ENCODE measurements around the gene KRT33A. TPM values are rescaled to one million over a fixed set of nuclear protein-coding genes. Genes with fewer than 3 reads are reported as not detected.

Gene KRT33A
- total RNA-seq, 2 experiments from 2014 or later: not detected

DNA sequence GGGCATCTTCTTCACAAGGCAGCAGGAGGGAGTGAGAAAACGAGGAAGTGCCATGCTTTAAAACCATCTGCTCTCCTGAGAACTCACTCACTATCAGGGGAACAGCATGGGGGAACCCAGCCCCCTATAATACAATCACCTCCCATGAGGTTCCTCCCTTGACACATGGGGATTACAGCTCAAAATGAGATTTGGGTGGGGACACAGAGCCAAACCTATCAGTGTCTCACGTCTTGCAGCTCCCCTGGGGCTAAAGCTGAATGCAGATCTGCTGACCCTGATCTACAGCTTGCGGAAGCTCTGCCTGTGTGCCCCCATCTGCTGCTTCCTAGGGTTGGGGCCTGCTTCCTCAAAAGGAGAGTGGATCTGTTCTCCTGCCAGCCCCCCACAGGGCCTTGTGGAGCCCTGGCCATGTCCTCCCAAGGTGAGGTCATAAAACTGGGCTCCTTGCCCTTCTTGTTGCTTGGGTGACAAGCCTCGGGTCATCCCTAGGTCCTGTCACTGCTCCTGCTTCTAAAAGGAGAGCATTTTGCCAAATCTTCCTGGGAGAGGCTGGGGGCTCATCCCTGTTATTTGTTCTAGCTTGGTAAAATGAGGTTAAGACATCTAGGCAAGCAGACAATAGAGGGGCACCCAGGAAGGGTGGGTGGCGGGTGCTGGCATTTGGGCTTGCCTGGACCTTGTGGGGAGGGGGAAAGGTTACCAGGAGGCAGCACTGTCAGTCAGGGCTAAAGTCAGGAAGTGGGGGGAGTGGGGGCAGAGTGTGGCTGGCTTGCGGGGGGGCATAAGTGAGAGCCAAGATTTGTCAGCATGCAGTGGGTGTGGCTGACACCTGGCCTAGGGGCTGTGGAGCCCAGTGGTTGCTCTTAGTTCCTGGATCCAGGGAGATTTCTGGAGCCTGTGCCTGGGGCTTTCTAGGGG, 16.0 kb downstream of the KRT33A start:
- Mint-ChIP-seq H3K27me3 (ENCODE audit: low read depth) (no peaks in the 10 kb centered on the region), H3K9me3 (no peaks in the 10 kb centered on the region), H3K4me3 (no peak overlapping the region), H3K27ac (no peak overlapping the region), H3K4me1 (ENCODE audit: low read depth) (peaks cover 56% of the 10 kb centered on the region), H3K36me3 (ENCODE audit: low read depth) (no peaks in the 10 kb centered on the region)
- peak; percentile 32 for DNase-seq
- intact Hi-C loops (cut with micrococcal nuclease): loop anchor here (5.0 kb wide), 1 partner anchor 163 kb away; no protein-coding TSS in a partner anchor
- CTCF ChIA-PET: interaction anchor here (1.0 to 2.1 kb wide), 2 partner anchors 12 to 20 kb away, joined by 3 to 8 read pairs; no protein-coding TSS in a partner anchor

DNA sequence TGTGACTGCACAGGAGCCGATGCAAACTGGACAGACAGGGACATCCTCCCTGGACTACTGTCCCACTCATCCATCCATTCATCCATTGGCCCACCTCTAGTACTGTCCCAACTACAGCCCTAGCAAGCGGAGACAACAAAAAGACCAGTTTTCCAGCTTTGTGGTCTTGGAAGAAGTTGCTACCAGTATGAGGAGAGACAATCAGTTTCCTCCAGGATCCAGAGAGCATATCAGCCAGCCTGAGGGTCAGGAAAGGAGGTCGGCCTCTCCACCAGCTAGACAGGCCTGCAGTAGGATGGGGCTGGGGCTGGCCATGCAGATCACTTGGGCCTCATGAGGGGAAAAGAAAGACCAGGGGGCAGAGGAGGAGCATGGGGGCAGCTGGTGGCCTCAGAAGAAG, 16.8 kb downstream of the KRT33A start:
- no peaks in the 10 kb centered on the region for H3K9me3 Mint-ChIP-seq
- H3K4me1 Mint-ChIP-seq (ENCODE audit: low read depth): peaks cover 48% of the 10 kb centered on the region
- DNase-seq: no peak
- no peak overlapping the region for H3K27ac Mint-ChIP-seq
- no peaks in the 10 kb centered on the region for H3K36me3 Mint-ChIP-seq (ENCODE audit: low read depth)
- intact Hi-C loops (cut with micrococcal nuclease): no loop called here
- CTCF ChIA-PET: interaction anchor here (1.0 to 2.1 kb wide), 2 partner anchors 11 to 21 kb away, joined by 3 to 8 read pairs; no protein-coding TSS in a partner anchor
- no peak overlapping the region for H3K4me3 Mint-ChIP-seq
- no peaks in the 10 kb centered on the region for H3K27me3 Mint-ChIP-seq (ENCODE audit: low read depth)

DNA sequence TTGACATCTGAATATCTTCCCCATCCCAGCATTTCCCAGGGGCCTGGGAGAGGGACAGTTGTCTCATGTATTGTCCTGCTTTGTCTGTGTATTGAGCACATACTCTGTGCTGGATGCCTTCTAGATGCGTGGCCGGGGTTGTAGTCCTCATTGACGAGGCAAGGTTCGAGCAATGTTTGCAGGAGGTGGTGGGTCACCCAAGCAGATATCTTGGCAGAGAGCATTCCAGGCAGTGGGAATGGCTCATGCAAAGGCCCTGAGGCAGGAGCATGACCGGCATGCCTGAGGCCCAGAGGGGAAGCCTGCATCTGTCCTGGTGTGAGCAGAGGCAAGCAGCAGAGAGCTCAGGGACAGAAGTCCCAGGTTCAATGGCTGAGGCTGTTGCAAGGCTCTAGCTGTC, 17.5 kb downstream of the KRT33A start:
- CTCF ChIA-PET: interaction anchor here (2.1 kb wide), 1 partner anchor 10 kb away, joined by 8 read pairs; no protein-coding TSS in a partner anchor
- intact Hi-C loops (cut with micrococcal nuclease): no loop called here
- Mint-ChIP-seq H3K9me3 (no peaks in the 10 kb centered on the region), H3K27me3 (ENCODE audit: low read depth) (no peaks in the 10 kb centered on the region), H3K4me1 (ENCODE audit: low read depth) (peaks cover 44% of the 10 kb centered on the region), H3K4me3 (no peak overlapping the region), H3K27ac (no peak overlapping the region), H3K36me3 (ENCODE audit: low read depth) (no peaks in the 10 kb centered on the region)
- DNase-seq: no peak

DNA sequence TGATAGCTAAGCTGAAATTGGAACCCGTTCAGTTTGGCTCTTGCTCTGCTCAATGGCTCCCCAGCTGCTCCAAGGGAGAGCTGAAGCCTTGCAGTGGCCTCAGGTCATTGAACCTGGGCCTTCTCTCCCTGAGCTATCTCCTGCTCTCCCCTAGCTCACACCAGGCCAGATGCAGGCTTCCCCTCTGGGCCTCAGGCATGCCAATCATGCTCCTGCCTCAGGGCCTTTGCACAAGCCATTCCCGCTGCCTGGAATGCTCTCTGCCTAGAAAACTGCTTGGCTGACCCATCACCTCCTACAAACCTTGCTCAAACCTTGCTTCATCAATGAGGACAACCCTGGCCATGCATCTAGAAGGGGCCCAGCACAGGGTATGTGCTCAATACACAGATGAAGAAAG, 18.4 kb downstream of the KRT33A start:
- H3K4me1 Mint-ChIP-seq (ENCODE audit: low read depth): peaks cover 40% of the 10 kb centered on the region
- H3K9me3 Mint-ChIP-seq: no peaks in the 10 kb centered on the region
- no peak overlapping the region for H3K27ac Mint-ChIP-seq
- no peak for DNase-seq
- intact Hi-C loops (cut with micrococcal nuclease): no loop called here
- no peaks in the 10 kb centered on the region for H3K36me3 Mint-ChIP-seq (ENCODE audit: low read depth)
- no peak overlapping the region for H3K4me3 Mint-ChIP-seq
- H3K27me3 Mint-ChIP-seq (ENCODE audit: low read depth): no peaks in the 10 kb centered on the region
- CTCF ChIA-PET: no interaction called here

DNA sequence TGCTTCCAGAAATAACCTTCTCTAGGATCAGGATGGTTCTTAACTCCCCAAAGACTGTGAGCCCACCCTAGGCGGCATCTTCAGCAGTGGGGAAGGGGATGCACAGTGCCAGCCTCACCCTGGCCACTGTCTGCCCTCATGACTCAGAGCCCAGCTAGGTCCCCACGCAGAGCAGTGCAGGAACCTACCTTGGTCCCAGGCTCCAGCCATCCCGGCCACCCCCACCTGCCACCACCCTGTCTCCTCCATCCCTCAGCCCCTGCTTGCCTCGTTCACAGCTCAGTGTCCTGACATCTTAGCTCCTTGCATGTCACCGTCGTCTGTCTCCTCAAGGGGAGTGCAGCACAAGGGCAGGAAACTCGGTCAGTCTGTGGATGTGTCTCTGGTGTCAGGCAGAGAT, 19.0 kb downstream of the KRT33A start:
- Mint-ChIP-seq H3K4me1 (ENCODE audit: low read depth) (peaks cover 47% of the 10 kb centered on the region), H3K4me3 (no peak overlapping the region), H3K27me3 (ENCODE audit: low read depth) (no peaks in the 10 kb centered on the region), H3K27ac (no peak overlapping the region), H3K36me3 (ENCODE audit: low read depth) (no peaks in the 10 kb centered on the region), H3K9me3 (no peaks in the 10 kb centered on the region)
- DNase-seq: no peak
- CTCF ChIA-PET: interaction anchor here (1.6 kb wide), 1 partner anchor 10 kb away, joined by 3 read pairs; no protein-coding TSS in a partner anchor
- intact Hi-C loops (cut with micrococcal nuclease): no loop called here

DNA sequence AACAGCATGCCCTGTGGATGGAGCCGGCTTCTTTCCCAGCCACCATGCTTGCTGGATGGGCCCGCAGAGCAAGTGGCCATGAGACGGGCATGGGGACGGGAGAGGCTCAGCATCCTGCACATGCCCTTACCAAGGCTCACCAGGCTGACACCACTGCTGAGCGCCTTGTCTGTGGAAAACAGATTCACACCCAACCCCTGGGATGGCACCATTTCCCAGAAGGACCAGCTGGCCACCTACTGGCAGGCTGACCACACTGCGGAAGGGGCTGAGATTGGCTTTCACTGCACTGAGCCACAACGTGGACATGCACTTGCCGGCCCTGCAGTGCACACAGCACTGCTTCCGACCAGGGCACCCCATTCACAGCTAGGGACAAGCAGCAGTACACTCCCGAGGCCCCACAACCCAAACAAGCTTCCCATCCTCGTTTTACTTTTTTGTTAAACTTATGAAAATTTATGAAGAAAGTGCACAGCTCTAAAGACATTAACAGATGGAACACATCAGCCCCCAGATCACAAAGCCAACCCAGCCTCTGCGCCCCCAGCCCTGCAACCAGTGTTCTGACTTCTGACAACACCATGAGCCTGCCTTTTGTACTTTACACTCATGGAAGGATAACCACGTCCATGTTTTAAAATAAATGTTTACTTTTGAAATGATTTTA, 21.2 kb downstream of the KRT33A start:
- peak; percentile 49 for DNase-seq

GRCh38 chr17:41328207-41328606, 22.4 kb downstream of the KRT33A start:
- intact Hi-C loops (cut with micrococcal nuclease): no loop called here
- no peak overlapping the region for H3K27ac Mint-ChIP-seq
- peaks cover 39% of the 10 kb centered on the region for H3K4me1 Mint-ChIP-seq (ENCODE audit: low read depth)
- no peaks in the 10 kb centered on the region for H3K9me3 Mint-ChIP-seq
- no peaks in the 10 kb centered on the region for H3K36me3 Mint-ChIP-seq (ENCODE audit: low read depth)
- CTCF ChIA-PET: interaction anchor here (1.0 kb wide), 1 partner anchor 224 kb away, joined by 3 read pairs; no protein-coding TSS in a partner anchor
- no peak for DNase-seq
- H3K27me3 Mint-ChIP-seq (ENCODE audit: low read depth): no peaks in the 10 kb centered on the region
- H3K4me3 Mint-ChIP-seq: no peak overlapping the region

More for the DNA sequence above, 21.2 kb downstream of the KRT33A start:
- CTCF ChIA-PET: interaction anchor here (0.7 to 1.1 kb wide), 3 partner anchors 15 to 420 kb away, joined by 3 to 4 read pairs (median 3); no protein-coding TSS in a partner anchor
- Mint-ChIP-seq H3K9me3 (no peaks in the 10 kb centered on the region), H3K4me1 (ENCODE audit: low read depth) (peaks cover 42% of the 10 kb centered on the region), H3K27ac (no peak overlapping the region), H3K4me3 (no peak overlapping the region), H3K36me3 (ENCODE audit: low read depth) (no peaks in the 10 kb centered on the region), H3K27me3 (ENCODE audit: low read depth) (no peaks in the 10 kb centered on the region)
- intact Hi-C loops (cut with micrococcal nuclease): no loop called here

- no peak for DNase-seq
- Mint-ChIP-seq H3K36me3 (ENCODE audit: low read depth) (no peaks in the 10 kb centered on the region), H3K4me1 (ENCODE audit: low read depth) (peaks cover 40% of the 10 kb centered on the region), H3K27ac (no peak overlapping the region), H3K4me3 (no peak overlapping the region), H3K27me3 (ENCODE audit: low read depth) (no peaks in the 10 kb centered on the region), H3K9me3 (no peaks in the 10 kb centered on the region)
- CTCF ChIA-PET: no interaction called here
- intact Hi-C loops (cut with micrococcal nuclease): no loop called here
Observed at GRCh38 chr17:41327411-41328120, 23.1 kb downstream of the KRT33A start.

GRCh38 chr17:41326173-41327145, 24.2 kb downstream of the KRT33A start:
- Mint-ChIP-seq H3K27ac (no peak overlapping the region), H3K9me3 (no peaks in the 10 kb centered on the region), H3K4me1 (ENCODE audit: low read depth) (peaks cover 43% of the 10 kb centered on the region), H3K36me3 (ENCODE audit: low read depth) (no peaks in the 10 kb centered on the region), H3K27me3 (ENCODE audit: low read depth) (no peaks in the 10 kb centered on the region), H3K4me3 (no peak overlapping the region)
- CTCF ChIA-PET: no interaction called here
- DNase-seq: no peak
- intact Hi-C loops (cut with micrococcal nuclease): loop anchor here (1.0 kb wide), 1 partner anchor 417 kb away; no protein-coding TSS in a partner anchor

GRCh38 chr17:41325611-41326010, 25.0 kb downstream of the KRT33A start:
- no peak overlapping the region for H3K4me3 Mint-ChIP-seq
- intact Hi-C loops (cut with micrococcal nuclease): loop anchor here (1.0 kb wide), 1 partner anchor 416 kb away; no protein-coding TSS in a partner anchor
- H3K4me1 Mint-ChIP-seq (ENCODE audit: low read depth): peaks cover 43% of the 10 kb centered on the region
- H3K9me3 Mint-ChIP-seq: peaks cover 4% of the 10 kb centered on the region
- H3K36me3 Mint-ChIP-seq (ENCODE audit: low read depth): no peaks in the 10 kb centered on the region
- CTCF ChIA-PET: no interaction called here
- no peaks in the 10 kb centered on the region for H3K27me3 Mint-ChIP-seq (ENCODE audit: low read depth)
- H3K27ac Mint-ChIP-seq: no peak overlapping the region
- no peak for DNase-seq

- no peaks in the 10 kb centered on the region for H3K36me3 Mint-ChIP-seq (ENCODE audit: low read depth)
- CTCF ChIA-PET: no interaction called here
- no peak overlapping the region for H3K27ac Mint-ChIP-seq
- no peak for DNase-seq
- no peaks in the 10 kb centered on the region for H3K27me3 Mint-ChIP-seq (ENCODE audit: low read depth)
- peaks cover 43% of the 10 kb centered on the region for H3K4me1 Mint-ChIP-seq (ENCODE audit: low read depth)
- peaks cover 7% of the 10 kb centered on the region for H3K9me3 Mint-ChIP-seq
- no peak overlapping the region for H3K4me3 Mint-ChIP-seq
- intact Hi-C loops (cut with micrococcal nuclease): no loop called here
Observed at GRCh38 chr17:41325126-41325525, 25.5 kb downstream of the KRT33A start.

Measured in activated naive CD4-positive, alpha-beta T cell treated with anti-CD3 and anti-CD28 coated beads for 36 hours (primary cell).